Tibial nerve (tissue), 4 donors: ENCODE measurements around the gene SLC37A1. TPM values are rescaled to one million over a fixed set of nuclear protein-coding genes. Genes with fewer than 3 reads are reported as not detected.

Source experiments
- DNase-seq, 2 donors: peaks; one replicate each; pipeline ENCODE4 v3.0.0-alpha.2; 2019; ENCODE audit warnings: low spot score in 2 of 2
- H3K27ac ChIP-seq, 4 donors: fragments of 200-600 bp; sonication (generic) in 3 of 4; one replicate each; pipeline ENCODE4 v1.5.1; 2017 to 2019; ENCODE audit warnings: mild to moderate bottlenecking in 1 of 4
- H3K27me3 ChIP-seq, 2 donors: fragments of 200-600 bp; sonication (generic) in 1 of 2; one replicate each; pipeline versions ENCODE4 v1.5.1 to v1.6.0; 2017 to 2019
- H3K36me3 ChIP-seq, 3 donors: fragments of 200-600 bp; sonication (generic); one replicate each; pipeline ENCODE4 v1.5.1; 2018 to 2019
- H3K4me1 ChIP-seq, 4 donors: fragments of 200-600 bp; sonication (generic) in 3 of 4; one replicate each; pipeline ENCODE4 v1.5.1; 2017 to 2019
- H3K4me3 ChIP-seq, 4 donors: fragments of 200-600 bp; sonication (generic) in 3 of 4; one replicate each; pipeline ENCODE4 v1.5.1; 2017 to 2019; ENCODE audit warnings: mild to moderate bottlenecking in 1 of 4, moderate library complexity in 1 of 4
- H3K9me3 ChIP-seq, 4 donors: fragments of 200-600 bp; sonication (generic) in 3 of 4; one replicate each; pipeline ENCODE4 v1.5.1; 2017 to 2019
- CTCF ChIP-seq, 5 experiments: fragments of 200-600 bp in 3 of 5; fragments of 450-650 bp in 2 of 5; sonication (generic) in 3 of 5; IDR thresholded peaks; one replicate each; pipeline ENCODE4 v1.5.1; 2016 to 2019; ENCODE audit warnings: antibody characterized with exemption in 5 of 5, mild to moderate bottlenecking in 3 of 5, moderate library complexity in 2 of 5
- EP300 ChIP-seq, 2 donors: sonication (generic); formaldehyde crosslinking; IDR thresholded peaks; one replicate each; pipeline ENCODE4 v1.6.1; 2017; ENCODE audit warnings: antibody characterized with exemption in 2 of 2, mild to moderate bottlenecking in 1 of 2
- POLR2A ChIP-seq, 2 donors: fragments of 450-650 bp; IDR thresholded peaks; one replicate each; pipeline ENCODE4 v1.6.1; 2017; ENCODE audit warnings: antibody characterized with exemption in 2 of 2, mild to moderate bottlenecking in 2 of 2, moderate library complexity in 2 of 2
- WGBS, 2 donors: methylation state at CpG; one replicate each; pipeline ENCODE4 v1.1.5; 2018; 5-methylcytosine and 5-hydroxymethylcytosine counted together
- total RNA-seq, 4 donors: library from RNA; depleted of rRNA; stranded (reverse); fragments of >200 nt; gene quantifications; one replicate each; pipeline ENCODE4 v1.1.0, GENCODE V29; 2016

The SLC37A1 gene
- total RNA-seq, 4 donors from 2014 or later: 4.4 to 6.7 (median 5.0) TPM

- TF ChIP-seq EP300 (IDR thresholded peaks at IDR 0.05) (peak in 1 of 2 donors; percentile 8), POLR2A (IDR thresholded peaks at IDR 0.05) (no peak), CTCF (IDR thresholded peaks at IDR 0.05) (no peak)
- peaks cover 0 to 33% (median 17%) of the 10 kb centered on the region in 4 donors for H3K4me1 ChIP-seq
- H3K36me3 ChIP-seq: peaks cover 0 to 6% (median 0%) of the 10 kb centered on the region in 3 donors
- peak overlapping the region in 1 of 4 donors; percentile 16 for H3K4me3 ChIP-seq
- no peaks in the 10 kb centered on the region for H3K9me3 ChIP-seq
- WGBS, 2 donors: 61 to 68% methylated on average over 13 of the region's 13 CpGs
- H3K27me3 ChIP-seq: no peaks in the 10 kb centered on the region
- DNase-seq: no peak
- peak overlapping the region in 3 of 4 donors; percentile 68 to 80 (median 80) for H3K27ac ChIP-seq
These were observed 14.0 kb downstream of the SLC37A1 start for GRCh38 chr21:42527489-42528158.

GRCh38 chr21:42530167-42530518, 16.5 kb downstream of the SLC37A1 start:
- Histone ChIP-seq H3K27ac (no peak overlapping the region), H3K4me3 (no peak overlapping the region), H3K4me1 (peaks cover 0 to 42% (median 15%) of the 10 kb centered on the region in 4 donors), H3K36me3 (peaks cover 0 to 14% (median 0%) of the 10 kb centered on the region in 3 donors), H3K9me3 (no peaks in the 10 kb centered on the region), H3K27me3 (no peaks in the 10 kb centered on the region)
- DNase-seq: no peak
- 92 to 94% methylated on average over 5 of the region's 5 CpGs for WGBS, 2 donors
- TF ChIP-seq EP300 (IDR thresholded peaks at IDR 0.05) (no peak), POLR2A (IDR thresholded peaks at IDR 0.05) (no peak), CTCF (IDR thresholded peaks at IDR 0.05) (no peak)

- TF ChIP-seq POLR2A (IDR thresholded peaks at IDR 0.05): no peak
- peaks cover 0 to 17% (median 0%) of the 10 kb centered on the region in 3 donors for H3K36me3 ChIP-seq
- no peaks in the 10 kb centered on the region for H3K27me3 ChIP-seq
- no peak for DNase-seq
- no peaks in the 10 kb centered on the region for H3K9me3 ChIP-seq
- peak overlapping the region in 1 of 4 donors; percentile 23 for H3K27ac ChIP-seq
- no peak overlapping the region for H3K4me3 ChIP-seq
- WGBS, 2 donors: 87 to 89% methylated on average over 8 of the region's 8 CpGs
- H3K4me1 ChIP-seq: peaks cover 0 to 40% (median 12%) of the 10 kb centered on the region in 4 donors
These were observed 18.1 kb downstream of the SLC37A1 start for GRCh38 chr21:42531771-42532170.

GRCh38 chr21:42532466-42533181, 19.0 kb downstream of the SLC37A1 start:
- peaks cover 0 to 17% (median 0%) of the 10 kb centered on the region in 3 donors for H3K36me3 ChIP-seq
- H3K4me1 ChIP-seq: peaks cover 0 to 32% (median 12%) of the 10 kb centered on the region in 4 donors
- peak; percentile 41 to 59 for DNase-seq
- H3K27me3 ChIP-seq: no peaks in the 10 kb centered on the region
- H3K27ac ChIP-seq: peak overlapping the region in 3 of 4 donors; percentile 47 to 65 (median 62)
- H3K9me3 ChIP-seq: no peaks in the 10 kb centered on the region
- WGBS, 2 donors: 59 to 70% methylated on average over 11 to 17 of the region's 18 CpGs
- no peak for TF ChIP-seq CTCF (IDR thresholded peaks at IDR 0.05)
- peak; percentile 71 to 77 for TF ChIP-seq EP300 (IDR thresholded peaks at IDR 0.05)
- TF ChIP-seq POLR2A (IDR thresholded peaks at IDR 0.05): no peak
- H3K4me3 ChIP-seq: no peak overlapping the region

GRCh38 chr21:42533306-42533962, 19.8 kb downstream of the SLC37A1 start:
- no peak for DNase-seq
- Histone ChIP-seq H3K27me3 (no peaks in the 10 kb centered on the region), H3K36me3 (peaks cover 0 to 17% (median 0%) of the 10 kb centered on the region in 3 donors), H3K4me1 (peaks cover 0 to 27% (median 12%) of the 10 kb centered on the region in 4 donors), H3K9me3 (no peaks in the 10 kb centered on the region), H3K27ac (peak overlapping the region in 3 of 4 donors; percentile 47 to 65 (median 62)), H3K4me3 (no peak overlapping the region)
- WGBS, 2 donors: 91 to 96% methylated on average over 13 of the region's 13 CpGs
- no peak for TF ChIP-seq EP300 (IDR thresholded peaks at IDR 0.05)
